GM10248 (cell line): Measurements from ENCODE around the gene RAMP3.

Experiments
- CTCF ChIA-PET: fragments of 300-600 bp; sonication (Branson Sonifier 250); formaldehyde crosslinking; extraction: SDS; loops from one replicate; lab custom pipeline; 2021; ENCODE audit warnings: antibody characterized with exemption; lab: Yijun Ruan, JAX
- POLR2A ChIA-PET: fragments of 350-650 bp; sonication (Branson Sonifier 250); formaldehyde crosslinking; extraction: SDS; loops from one replicate; lab custom pipeline; 2020; ENCODE audit warnings: antibody characterized with exemption; lab: Yijun Ruan, JAX
- DNase-seq: peaks from one replicate; pipeline ENCODE4 v3.0.0; 2012; ENCODE audit errors: extremely low spot score
- CTCF ChIP-seq: IDR thresholded peaks from 2 replicates; pipeline ENCODE4 v1.5.1; 2012; ENCODE audit warnings: mild to moderate bottlenecking, low read depth; ENCODE audit errors: extremely low read depth, missing control alignments, control extremely low read depth

Gene RAMP3

GRCh38 chr7:45130910-45131309 is 26.7 kb upstream of the RAMP3 start:
- CTCF ChIA-PET: interaction anchor here (0.9 to 2.4 kb wide), 3 partner anchors 15 to 274 kb away, joined by 3 to 8 read pairs (median 3); no protein-coding TSS in a partner anchor
- POLR2A ChIA-PET: no interaction called here
- TF ChIP-seq CTCF: no peak
- no peak for DNase-seq

- no peak for DNase-seq
These were observed 25.7 kb upstream of the RAMP3 start for GRCh38 chr7:45131891-45132290.

GRCh38 chr7:45132708-45133320 is 24.8 kb upstream of the RAMP3 start:
- no peak for TF ChIP-seq CTCF
- DNase-seq: no peak
- ChIA-PET CTCF (interaction anchor here (6.6 kb wide), 1 partner anchor 161 kb away, joined by 147 read pairs; no protein-coding TSS in a partner anchor), POLR2A (no interaction called here)

More at GRCh38 chr7:45131891-45132290, 25.7 kb upstream of the RAMP3 start:
- CTCF ChIA-PET: interaction anchor here (0.9 to 2.4 kb wide), 3 partner anchors 16 to 275 kb away, joined by 3 to 8 read pairs (median 3); no protein-coding TSS in a partner anchor
- no peak for TF ChIP-seq CTCF
- POLR2A ChIA-PET: no interaction called here

DNA sequence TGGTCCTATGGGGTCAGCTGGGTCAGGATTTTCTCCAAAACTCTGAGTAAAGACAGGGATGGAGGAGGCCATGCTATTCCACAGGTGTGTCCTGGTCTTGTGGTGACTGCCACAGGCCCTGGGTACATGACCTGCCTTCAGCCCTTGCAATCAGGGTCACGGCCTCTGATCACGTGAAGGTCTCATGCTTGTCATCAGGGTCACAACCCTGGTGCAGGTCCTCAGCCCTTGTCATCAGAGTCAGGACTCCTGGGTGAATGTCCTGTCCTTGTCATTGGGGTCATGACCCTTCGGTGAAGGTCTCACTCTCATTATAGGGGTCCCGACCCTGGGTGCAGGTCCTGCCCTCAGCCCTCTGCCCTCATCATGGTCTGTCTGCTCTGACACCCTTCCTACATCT is 24.2 kb upstream of the RAMP3 start:
- DNase-seq: no peak
- ChIA-PET POLR2A (no interaction called here), CTCF (interaction anchor here (5.2 to 6.6 kb wide), 2 partner anchors 161 to 276 kb away, joined by 75 to 147 read pairs; no protein-coding TSS in a partner anchor)
- no peak for TF ChIP-seq CTCF

GRCh38 chr7:45133877-45134276 is 23.7 kb upstream of the RAMP3 start:
- CTCF ChIA-PET: interaction anchor here (5.2 to 6.6 kb wide), 2 partner anchors 162 to 277 kb away, joined by 75 to 147 read pairs; no protein-coding TSS in a partner anchor
- DNase-seq: no peak
- no peak for TF ChIP-seq CTCF
- POLR2A ChIA-PET: no interaction called here

DNA sequence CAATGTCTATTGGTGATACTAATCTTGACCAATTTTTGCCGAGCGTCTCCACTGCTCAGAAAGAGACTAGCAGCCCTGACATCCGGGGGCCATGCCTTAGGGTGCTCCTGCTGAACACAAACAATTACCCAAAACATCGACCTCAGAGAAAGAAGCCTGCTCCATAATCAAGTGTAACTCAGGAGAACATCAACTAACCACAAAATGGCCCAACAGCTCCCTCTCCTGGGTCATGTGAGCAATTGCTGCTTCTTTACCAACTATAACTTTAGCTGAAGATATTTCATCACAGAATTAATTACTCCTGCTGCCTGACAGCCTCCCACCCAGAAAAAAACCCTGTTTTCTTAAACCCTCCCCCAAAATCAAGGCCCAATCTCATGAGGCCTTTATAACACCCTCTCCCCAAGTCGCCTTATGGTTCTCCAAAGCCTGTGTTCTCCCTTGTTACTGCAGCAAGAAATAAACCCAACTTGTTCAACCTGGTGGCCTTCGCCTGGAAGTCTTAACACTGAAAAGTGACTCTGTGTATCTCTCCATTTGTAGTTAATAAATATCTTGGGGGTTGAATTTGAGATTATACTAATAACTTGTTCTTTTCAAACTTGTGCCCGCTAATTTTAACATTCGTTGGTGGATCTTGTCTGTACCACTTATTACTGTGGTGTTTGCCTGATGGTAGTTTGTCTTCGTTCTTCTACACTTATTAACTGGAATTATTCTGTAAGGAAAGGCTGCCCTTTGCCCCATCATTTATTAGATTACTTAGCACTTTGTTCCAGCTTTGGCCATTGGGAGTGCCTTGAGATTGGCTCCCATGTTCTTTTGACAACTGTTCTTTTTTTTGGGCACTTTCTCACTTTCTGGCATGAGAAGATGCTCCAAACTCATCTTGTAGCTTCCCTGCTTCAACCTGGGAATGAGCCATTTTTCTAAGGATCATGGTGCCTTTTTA is 21.2 kb upstream of the RAMP3 start:
- ChIA-PET POLR2A (interaction anchor here (1.2 kb wide), 1 partner anchor 24 kb away, joined by 3 read pairs; the partner anchor contains the start of gene TBRG4), CTCF (interaction anchor here (0.7 to 6.6 kb wide), 65 partner anchors 9 to 769 kb away, joined by 3 to 147 read pairs (median 4); partner anchors contain the start of genes H2AZ2, NACAD, PURB and RAMP3)
- DNase-seq: peak; percentile 85
- TF ChIP-seq CTCF: peak; percentile 82
